ENCODE measurements around the gene GAK.

The GAK gene

DNA sequence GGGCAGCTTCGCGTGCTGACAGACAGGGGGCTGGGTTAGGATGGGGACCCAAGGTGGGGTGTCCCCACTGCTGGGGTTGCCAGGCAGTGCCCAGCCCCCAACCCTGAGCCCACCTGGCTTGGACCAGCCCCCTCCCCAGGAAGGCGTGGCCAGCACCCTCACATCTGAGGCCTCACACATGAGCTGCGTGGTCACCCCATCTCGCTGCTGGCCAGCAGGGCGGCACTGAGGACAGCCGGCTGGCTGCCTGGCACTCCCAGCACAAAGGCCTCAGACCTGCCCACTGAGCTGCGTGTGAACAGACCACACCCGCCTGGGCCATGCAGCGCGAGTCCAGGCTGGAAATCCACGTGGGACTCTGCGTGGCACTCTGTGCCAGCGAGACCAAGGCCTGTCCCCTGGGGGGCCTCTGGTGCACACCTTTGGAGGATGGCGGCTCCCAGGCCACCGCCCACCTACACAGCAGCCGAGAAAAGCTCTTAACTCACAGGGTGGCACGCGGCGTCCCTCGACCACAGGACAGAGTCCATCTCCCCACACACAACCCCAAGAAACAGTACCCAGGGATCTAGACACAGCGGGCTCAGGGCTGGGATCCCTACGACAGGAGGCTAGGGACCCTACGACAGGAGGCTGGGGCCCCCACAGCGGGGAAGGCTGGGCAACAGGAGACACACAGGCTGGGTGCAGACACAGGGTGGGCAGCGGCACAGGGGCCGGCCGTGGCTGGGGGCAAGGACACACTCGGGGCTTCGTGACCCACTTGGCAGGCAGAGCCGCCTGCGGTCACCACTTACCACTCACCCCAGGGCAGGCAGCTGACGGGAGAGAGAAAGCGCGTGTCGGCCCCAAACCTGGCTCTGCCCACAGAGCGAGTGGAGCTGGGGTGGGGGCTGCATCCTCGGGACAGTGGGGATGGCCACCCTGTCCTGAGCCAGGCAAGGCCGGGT, 31.4 kb upstream of the GAK start:
- no peak for DNase-seq

- no peak for DNase-seq
Measured at GRCh38 chr4:962231-963208, 30.4 kb upstream of the GAK start.

DNA sequence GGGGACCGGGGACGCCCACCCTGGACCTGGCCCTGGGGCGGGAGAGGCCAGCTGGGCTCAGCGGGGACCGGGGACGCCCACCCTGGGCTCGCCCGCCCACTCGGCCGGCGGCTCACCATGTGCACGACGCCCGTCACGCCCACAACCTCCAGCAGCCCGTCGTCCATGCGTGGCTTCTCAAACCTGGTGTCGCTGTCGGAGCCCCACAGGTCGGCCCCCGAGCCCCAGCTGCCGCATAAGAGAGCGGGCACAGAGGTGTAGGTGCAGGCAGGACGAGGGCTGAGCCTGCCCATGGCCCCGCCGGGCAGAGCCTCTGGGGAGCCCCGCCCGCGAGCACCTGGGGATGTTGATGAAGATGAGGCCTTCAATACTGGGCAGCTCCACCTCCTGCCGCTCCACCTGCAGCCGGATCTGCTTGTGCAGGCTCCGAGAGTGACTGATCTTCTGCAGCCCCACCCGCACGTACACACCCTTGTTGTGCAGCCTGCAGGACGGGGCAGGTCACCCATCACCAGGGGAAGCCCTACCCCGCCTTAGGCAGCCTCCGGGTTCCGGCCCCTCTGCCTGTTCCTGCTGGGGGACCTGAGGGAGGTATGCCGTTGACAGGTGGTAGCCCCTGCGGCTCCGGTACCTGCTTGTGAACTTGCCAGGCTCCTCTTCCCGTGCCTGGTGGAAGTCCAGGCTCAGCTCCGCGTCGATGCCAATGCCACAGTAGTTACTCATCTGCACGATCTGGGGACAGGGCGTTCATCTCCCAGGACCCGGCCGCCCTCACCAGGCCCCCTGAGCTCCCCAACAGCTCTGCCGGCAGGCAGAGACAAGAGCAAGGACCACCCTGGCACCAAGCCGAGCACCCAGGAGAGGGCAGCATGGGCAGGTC, 29.5 kb upstream of the GAK start:
- no peak for DNase-seq

DNA sequence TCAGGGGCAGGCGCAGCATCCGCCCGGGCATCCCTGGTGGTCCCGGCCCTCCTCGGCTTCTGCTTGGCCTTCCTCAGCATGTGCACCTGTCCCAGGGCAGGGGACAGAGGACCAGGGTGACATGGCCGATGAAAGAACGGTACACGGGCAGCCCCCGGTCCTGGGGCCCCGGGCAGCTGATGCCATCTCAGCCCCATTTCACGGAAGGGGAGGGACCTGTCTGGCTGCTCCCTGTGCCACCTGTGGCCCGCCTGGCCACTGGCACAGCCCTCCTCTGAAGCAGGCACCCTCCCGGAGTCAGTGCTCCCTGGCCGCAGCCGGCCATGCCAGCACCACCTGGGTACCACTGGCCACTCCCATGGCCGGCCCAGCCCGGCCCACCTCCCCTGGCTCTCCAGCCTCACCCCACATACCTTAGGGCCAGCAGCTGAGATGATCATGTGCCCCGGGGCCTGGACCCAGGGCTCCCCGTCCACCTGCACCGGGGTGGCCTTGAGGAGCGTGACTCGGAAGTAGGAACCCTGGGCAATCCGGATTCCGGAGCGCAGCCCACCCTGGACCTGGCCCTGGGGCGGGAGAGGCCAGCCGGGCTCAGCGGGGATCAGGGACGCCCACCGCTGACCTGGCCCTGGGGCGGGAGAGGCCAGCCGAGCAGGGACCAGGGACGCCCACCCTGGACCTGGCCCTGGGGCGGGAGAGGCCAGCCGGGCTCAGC, 28.7 kb upstream of the GAK start:
- no peak for DNase-seq

GRCh38 chr4:960140-960635, 28.1 kb upstream of the GAK start:
- DNase-seq: no peak

DNA sequence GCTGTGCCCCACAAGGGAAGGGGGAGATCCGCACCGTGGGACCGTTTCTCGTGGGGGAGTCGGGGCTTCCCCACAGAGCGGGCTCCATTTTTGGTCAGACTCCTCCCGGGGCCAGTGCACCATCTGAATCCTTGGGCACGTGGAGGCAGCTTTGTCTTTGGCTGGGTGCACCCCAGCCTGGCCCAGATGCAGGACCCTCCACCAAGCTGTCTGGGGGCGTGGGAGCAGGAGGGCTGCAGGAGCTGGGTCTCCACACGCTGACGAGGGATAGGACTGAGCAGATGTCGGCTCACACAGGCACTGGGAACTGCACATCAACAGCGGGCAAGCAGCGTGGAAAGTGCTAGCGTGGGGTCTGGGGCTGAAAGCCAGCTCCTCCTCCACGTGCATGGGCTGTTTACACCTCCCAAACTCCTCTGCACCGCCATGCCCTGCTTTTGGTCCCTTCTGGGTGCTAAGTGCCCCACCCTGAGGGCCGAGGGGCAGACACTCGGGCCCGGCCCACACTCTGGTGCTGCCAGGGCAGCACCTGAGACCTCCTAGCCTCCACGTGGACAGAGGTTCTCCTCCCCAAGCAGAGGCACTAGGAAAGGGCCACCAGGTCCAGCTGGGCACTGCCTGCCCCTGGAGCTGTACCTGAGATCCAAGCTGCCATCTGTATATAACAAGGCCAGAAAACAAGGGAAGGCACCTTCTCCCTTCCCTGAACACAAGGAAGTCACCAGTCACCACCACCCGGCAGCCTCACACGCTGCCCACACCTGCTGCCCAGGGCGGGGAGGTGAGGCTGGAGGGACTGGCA, 27.4 kb upstream of the GAK start:
- DNase-seq: no peak

GRCh38 chr4:958696-959337, 26.7 kb upstream of the GAK start:
- no peak for DNase-seq

DNA sequence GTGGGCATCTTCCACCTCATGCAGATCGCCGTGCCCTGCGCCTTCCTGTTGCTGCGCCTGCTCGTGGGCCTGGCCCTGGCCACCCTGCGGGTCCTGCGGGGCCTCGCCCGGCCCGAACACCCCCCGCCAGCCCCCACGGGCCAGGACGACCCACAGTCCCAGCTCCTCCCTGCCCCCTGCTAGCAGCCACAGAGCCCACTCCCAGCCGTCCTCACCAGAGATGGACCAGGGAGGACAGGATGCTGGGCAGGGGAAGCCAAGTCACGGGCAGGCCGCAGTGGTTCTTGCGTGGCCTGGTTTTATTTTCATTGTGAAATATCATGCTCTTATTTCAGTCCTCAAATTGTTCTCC, 26.2 kb upstream of the GAK start:
- DNase-seq: no peak

- no peak for DNase-seq
Measured at GRCh38 chr4:957581-958313, 25.6 kb upstream of the GAK start.

GRCh38 chr4:957231-957580, 25.1 kb upstream of the GAK start:
- no peak for DNase-seq

DNA sequence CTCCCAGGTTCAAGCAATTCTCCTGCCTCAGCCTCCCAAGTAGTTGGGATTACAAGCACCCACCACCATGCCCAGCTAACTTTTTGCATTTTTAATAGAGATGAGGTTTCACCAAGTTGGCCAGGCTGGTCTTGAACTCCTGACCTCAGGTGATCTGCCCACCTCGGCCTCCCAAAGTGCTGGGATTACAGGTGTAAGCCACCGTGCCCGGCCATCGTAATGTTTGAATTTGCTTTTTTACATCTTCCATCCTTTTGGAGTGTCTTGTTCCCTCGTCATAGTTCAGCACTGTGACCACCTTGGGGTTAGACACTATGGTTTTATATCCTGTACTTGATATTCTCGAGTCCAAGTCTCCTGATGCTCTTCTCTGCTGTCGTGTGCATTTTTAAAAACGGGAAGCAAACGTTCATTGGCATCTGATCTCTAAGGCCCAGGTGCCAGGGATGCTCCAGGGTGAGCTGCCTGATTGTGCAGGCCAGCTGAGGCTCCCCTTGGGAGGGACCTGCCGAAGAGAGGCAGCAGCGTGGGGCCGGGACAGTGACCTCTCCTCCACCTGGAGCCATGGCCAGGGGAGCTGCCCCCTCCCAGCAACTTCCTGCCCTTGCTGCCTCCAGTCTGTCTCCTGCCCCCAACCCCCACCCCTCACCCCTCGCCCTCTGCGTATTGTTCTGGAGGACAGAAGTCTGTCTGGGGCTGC, 24.6 kb upstream of the GAK start:
- no peak for DNase-seq

- no peak for DNase-seq
Measured at GRCh38 chr4:955931-956381, 23.8 kb upstream of the GAK start.

GRCh38 chr4:955161-955921, 23.2 kb upstream of the GAK start:
- no peak for DNase-seq

- no peak for DNase-seq
Measured at GRCh38 chr4:954211-955020, 22.3 kb upstream of the GAK start.

GRCh38 chr4:953574-953915, 21.4 kb upstream of the GAK start:
- DNase-seq: no peak

DNA sequence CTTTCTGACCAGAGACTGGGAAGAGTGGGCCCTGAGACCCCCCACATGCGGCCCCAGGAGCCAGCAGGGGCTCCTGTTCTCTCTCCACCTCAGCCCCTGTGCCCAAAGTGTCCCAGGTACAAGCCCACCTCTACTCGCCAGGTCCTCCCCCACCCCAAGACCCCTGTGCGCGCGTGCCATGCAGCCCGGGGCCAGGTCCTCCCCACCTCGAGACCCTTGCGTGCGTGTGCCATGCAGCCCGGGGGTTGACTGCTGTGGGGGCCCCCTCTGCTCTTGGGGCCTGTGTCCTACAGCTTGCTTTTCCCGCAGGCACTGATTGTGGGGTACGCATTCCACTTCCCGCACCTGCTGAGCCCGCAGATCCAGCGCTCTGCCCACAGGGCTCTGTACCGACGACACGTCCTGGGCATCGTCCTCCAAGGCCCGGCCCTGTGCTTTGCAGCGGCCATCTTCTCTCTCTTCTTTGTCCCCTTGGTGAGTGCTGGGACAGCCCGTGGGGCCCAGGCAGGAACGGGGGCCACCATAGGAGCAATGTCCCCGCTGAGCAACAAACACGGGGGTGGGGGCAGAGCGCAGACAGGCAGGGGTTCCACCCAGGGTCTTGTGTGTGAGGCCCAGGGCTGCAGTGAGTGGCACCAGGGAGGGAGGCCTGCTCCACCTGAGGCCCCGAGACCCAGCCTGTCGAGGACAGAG, 20.9 kb upstream of the GAK start:
- no peak for DNase-seq
